ENCODE data around the gene SLC19A1. TPM values are rescaled to one million over a fixed set of nuclear protein-coding genes. Genes with fewer than 3 reads are reported as not detected.
A peak's percentile ranks its signal among the peaks of the same experiment; 100 is the strongest.

The SLC19A1 gene
- polyA plus RNA-seq, 3 donors: 25.0 to 53.0 (median 39.9) TPM

DNA sequence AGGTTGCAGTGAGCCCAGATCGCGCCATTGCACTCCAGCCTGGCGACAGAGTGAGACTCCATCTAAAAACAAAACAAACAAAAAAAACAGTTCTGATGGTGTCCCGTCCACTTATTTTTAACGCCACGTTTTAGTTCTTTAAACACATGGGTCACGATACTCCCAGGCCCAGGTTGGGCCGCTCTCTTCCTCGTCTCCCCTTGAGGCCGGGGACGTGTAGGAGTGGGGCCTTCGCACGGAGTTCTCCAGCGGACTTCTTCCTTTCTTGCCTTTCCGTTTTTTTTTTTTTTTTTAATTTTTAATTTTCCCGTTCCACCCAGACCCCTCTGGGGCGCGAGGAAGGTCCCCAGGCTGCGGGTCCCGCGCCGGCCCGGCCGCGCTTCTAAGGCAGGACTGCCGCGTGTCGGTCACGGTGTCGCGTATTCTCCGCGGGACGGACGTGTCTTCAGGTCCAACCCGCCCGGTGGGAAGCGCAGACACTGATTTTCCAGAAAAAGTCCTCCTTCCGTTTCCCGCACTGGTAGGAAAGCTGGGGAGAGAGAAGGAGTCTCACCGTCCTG, 47.5 kb upstream of the SLC19A1 start:
- peak overlapping the region; percentile 81 for H2AFZ ChIP-seq (ENCODE audit: insufficient read depth, low read depth, low read length, poor library complexity, severe bottlenecking)
- no peaks in the 10 kb centered on the region for H3K36me3 ChIP-seq (replicated peaks in 1 of 2; ENCODE audit: control insufficient read depth in 1 of 2, insufficient read depth in 2 of 2, low read length in 2 of 2)
- peak overlapping the region; percentile 53 for H3K9ac ChIP-seq (ENCODE audit: insufficient read depth, low read length, poor library complexity, severe bottlenecking)
- H3K4me1 ChIP-seq (ENCODE audit: control insufficient read depth in 1 of 2, insufficient read depth in 2 of 2, low read length in 2 of 2): peaks cover 9 to 17% of the 10 kb centered on the region in 2 donors
- Mint-ChIP-seq H3K9me3 (peaks cover 23 to 44% (median 38%) of the 10 kb centered on the region in 7 donors), H3K27me3 (ENCODE audit: low read depth in 3 of 3) (peaks cover 23 to 41% (median 28%) of the 10 kb centered on the region in 3 donors), H3K36me3 (no peaks in the 10 kb centered on the region), H3K4me1 (peaks cover 13% of the 10 kb centered on the region), H3K27ac (no peak overlapping the region), H3K4me3 (peak overlapping the region; percentile 48 to 68)
- H3K4me3 ChIP-seq (replicated peaks in 1 of 3; ENCODE audit: low read depth in 2 of 3, low read length in 3 of 3): peak overlapping the region; percentile 21 to 74 (median 35)
- H3K79me2 ChIP-seq (ENCODE audit: insufficient read depth, low read length): no peaks in the 10 kb centered on the region
- H3K9me3 ChIP-seq (replicated peaks in 1 of 2; ENCODE audit: control insufficient read depth in 1 of 2, insufficient read depth in 1 of 2, low read length in 2 of 2): peaks cover 23 to 25% of the 10 kb centered on the region in 2 donors
- H3K27me3 ChIP-seq (ENCODE audit: control insufficient read depth in 2 of 2, insufficient read depth in 2 of 2, low read length in 2 of 2): peaks cover 16 to 34% of the 10 kb centered on the region in 2 donors
- 44% methylated on average over 36 of the region's 41 CpGs for WGBS (ENCODE audit: insufficient coverage)
- no peak overlapping the region for H3K27ac ChIP-seq (ENCODE audit: low read depth in 1 of 2, low read length in 2 of 2)
- H3K4me2 ChIP-seq (replicated peaks; ENCODE audit: extremely low read depth, low read length, poor library complexity, severe bottlenecking): peak overlapping the region; percentile 81
- H4K20me1 ChIP-seq (ENCODE audit: insufficient read depth, low read length): no peaks in the 10 kb centered on the region
- intact Hi-C loops (cut with micrococcal nuclease): loop anchor here (2.0 to 5.0 kb wide), 3 partner anchors 32 to 53 kb away; partner anchors contain the start of gene PCBP3 (in 2 of the 2)
- TF ChIP-seq, protein P1, sequence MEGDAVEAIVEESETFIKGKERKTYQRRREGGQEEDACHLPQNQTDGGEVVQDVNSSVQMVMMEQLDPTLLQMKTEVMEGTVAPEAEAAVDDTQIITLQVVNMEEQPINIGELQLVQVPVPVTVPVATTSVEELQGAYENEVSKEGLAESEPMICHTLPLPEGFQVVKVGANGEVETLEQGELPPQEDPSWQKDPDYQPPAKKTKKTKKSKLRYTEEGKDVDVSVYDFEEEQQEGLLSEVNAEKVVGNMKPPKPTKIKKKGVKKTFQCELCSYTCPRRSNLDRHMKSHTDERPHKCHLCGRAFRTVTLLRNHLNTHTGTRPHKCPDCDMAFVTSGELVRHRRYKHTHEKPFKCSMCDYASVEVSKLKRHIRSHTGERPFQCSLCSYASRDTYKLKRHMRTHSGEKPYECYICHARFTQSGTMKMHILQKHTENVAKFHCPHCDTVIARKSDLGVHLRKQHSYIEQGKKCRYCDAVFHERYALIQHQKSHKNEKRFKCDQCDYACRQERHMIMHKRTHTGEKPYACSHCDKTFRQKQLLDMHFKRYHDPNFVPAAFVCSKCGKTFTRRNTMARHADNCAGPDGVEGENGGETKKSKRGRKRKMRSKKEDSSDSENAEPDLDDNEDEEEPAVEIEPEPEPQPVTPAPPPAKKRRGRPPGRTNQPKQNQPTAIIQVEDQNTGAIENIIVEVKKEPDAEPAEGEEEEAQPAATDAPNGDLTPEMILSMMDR (IDR thresholded peaks at IDR 0.05): no peak
- DNase-seq: peak in 1 of 3 donors; percentile 7

DNA sequence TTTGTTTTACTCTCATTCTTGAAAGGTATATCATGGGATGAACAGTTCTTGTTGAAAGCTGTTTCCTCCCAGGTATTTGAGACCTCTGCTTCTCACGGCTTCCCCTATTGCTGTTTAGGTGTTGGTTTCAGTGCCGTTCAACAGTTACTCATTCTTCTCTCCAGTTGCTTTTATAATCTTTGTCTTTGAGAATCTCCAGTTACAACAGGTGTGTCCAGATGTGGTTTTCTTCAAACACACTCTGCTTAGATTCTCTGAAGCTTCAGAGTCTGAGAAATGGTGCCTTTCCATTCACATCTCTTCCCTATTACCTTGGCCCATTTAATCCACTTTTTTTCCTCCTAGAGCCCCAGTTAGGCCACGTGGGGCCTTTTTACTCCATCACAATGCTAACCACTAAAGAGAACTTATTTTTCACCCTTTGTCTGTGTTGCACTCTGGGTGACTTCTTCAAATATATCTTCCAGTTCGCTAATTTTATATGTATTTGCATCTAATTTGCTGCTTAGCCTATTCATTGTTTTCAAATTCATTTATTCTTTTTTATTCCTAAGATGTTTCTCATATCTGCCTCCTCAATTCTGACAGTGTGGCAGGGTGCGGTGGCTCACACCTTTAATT, 46.7 kb upstream of the SLC19A1 start:
- Histone ChIP-seq H3K79me2 (ENCODE audit: insufficient read depth, low read length) (no peaks in the 10 kb centered on the region), H2AFZ (ENCODE audit: insufficient read depth, low read depth, low read length, poor library complexity, severe bottlenecking) (no peak overlapping the region), H3K27me3 (ENCODE audit: control insufficient read depth in 2 of 2, insufficient read depth in 2 of 2, low read length in 2 of 2) (peaks cover 16 to 34% of the 10 kb centered on the region in 2 donors), H3K9me3 (replicated peaks in 1 of 2; ENCODE audit: control insufficient read depth in 1 of 2, insufficient read depth in 1 of 2, low read length in 2 of 2) (peaks cover 27 to 31% of the 10 kb centered on the region in 2 donors), H3K4me1 (ENCODE audit: control insufficient read depth in 1 of 2, insufficient read depth in 2 of 2, low read length in 2 of 2) (peaks cover 9 to 17% of the 10 kb centered on the region in 2 donors), H3K9ac (ENCODE audit: insufficient read depth, low read length, poor library complexity, severe bottlenecking) (no peak overlapping the region), H3K27ac (ENCODE audit: low read depth in 1 of 2, low read length in 2 of 2) (no peak overlapping the region), H3K4me2 (replicated peaks; ENCODE audit: extremely low read depth, low read length, poor library complexity, severe bottlenecking) (no peak overlapping the region), H3K36me3 (replicated peaks in 1 of 2; ENCODE audit: control insufficient read depth in 1 of 2, insufficient read depth in 2 of 2, low read length in 2 of 2) (no peaks in the 10 kb centered on the region), H4K20me1 (ENCODE audit: insufficient read depth, low read length) (no peaks in the 10 kb centered on the region), H3K4me3 (replicated peaks in 1 of 3; ENCODE audit: low read depth in 2 of 3, low read length in 3 of 3) (no peak overlapping the region)
- Mint-ChIP-seq H3K36me3 (no peaks in the 10 kb centered on the region), H3K27me3 (ENCODE audit: low read depth in 3 of 3) (peaks cover 23 to 35% (median 26%) of the 10 kb centered on the region in 3 donors), H3K4me3 (peak overlapping the region in 1 of 2 donors; percentile 48), H3K4me1 (peaks cover 11% of the 10 kb centered on the region), H3K27ac (no peak overlapping the region), H3K9me3 (peaks cover 23 to 47% (median 43%) of the 10 kb centered on the region in 7 donors)
- intact Hi-C loops (cut with micrococcal nuclease): no loop called here
- 90% methylated on average over 2 of the region's 5 CpGs for WGBS (ENCODE audit: insufficient coverage)
- DNase-seq: no peak
- TF ChIP-seq, protein P1 (IDR thresholded peaks at IDR 0.05): no peak
